Right lobe of liver (tissue), 4 donors: ENCODE measurements around the gene MIOS.

Experiments
- POLR2A ChIP-seq: fragments of 450-650 bp; IDR thresholded peaks from one replicate; pipeline ENCODE4 v1.6.1; 2017; ENCODE audit warnings: antibody characterized with exemption, mild to moderate bottlenecking
- TF ChIP-seq, protein P1 (sequence below), 4 donors: fragments of 200-600 bp in 3 of 4; fragments of 450-650 bp in 1 of 4; IDR thresholded peaks; one replicate each; pipeline versions ENCODE4 v1.5.1 to v1.8.0; 2016 to 2022; ENCODE audit warnings: antibody characterized with exemption in 4 of 4, mild to moderate bottlenecking in 2 of 4
- donor health status: DM: no; HTN: no; CAD: no.
- donor health status: DM: no; HTN: no; CAD: no.
- donor health status: DM: no; HTN: yes; CAD: no.

DNA sequence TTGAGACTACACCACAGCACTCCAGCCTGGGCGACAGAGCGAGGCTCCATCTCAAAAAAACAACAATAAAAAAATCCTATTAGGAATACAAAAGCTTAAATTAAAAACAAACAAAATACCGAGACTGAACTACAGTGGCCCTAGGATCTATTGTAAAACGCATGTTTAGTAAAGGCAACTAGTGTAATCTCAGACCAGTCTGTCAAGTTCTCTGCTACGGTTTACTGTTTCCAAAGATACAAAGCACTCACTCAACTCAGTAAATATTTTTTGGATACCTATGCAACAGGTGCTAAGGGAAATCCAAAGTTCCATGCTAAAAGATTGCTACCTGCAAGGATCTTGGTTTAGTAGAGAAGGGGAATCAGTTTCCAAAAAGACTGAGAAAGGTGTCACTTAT lies 3.4 kb upstream of the MIOS start:
- TF ChIP-seq, protein P1, sequence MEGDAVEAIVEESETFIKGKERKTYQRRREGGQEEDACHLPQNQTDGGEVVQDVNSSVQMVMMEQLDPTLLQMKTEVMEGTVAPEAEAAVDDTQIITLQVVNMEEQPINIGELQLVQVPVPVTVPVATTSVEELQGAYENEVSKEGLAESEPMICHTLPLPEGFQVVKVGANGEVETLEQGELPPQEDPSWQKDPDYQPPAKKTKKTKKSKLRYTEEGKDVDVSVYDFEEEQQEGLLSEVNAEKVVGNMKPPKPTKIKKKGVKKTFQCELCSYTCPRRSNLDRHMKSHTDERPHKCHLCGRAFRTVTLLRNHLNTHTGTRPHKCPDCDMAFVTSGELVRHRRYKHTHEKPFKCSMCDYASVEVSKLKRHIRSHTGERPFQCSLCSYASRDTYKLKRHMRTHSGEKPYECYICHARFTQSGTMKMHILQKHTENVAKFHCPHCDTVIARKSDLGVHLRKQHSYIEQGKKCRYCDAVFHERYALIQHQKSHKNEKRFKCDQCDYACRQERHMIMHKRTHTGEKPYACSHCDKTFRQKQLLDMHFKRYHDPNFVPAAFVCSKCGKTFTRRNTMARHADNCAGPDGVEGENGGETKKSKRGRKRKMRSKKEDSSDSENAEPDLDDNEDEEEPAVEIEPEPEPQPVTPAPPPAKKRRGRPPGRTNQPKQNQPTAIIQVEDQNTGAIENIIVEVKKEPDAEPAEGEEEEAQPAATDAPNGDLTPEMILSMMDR (IDR thresholded peaks at IDR 0.05) = no peak
- TF ChIP-seq POLR2A = no peak
